DND-41 (cell line): Measurements from ENCODE around the gene CNIH4.
"Not testable (repeated sequence)": the region's sequence is repeated elsewhere in the genome, so short reads cannot be mapped to it uniquely, and the experiment has no call there.

Source experiments
- ATAC-seq: fragments of 200-7000 bp; cut with Tn5 transposase; 3 replicates; pipeline ENCODE4 v1.9.1; 2021; ENCODE audit warnings: low read depth; ENCODE audit not compliant: insufficient read depth
- DNase-seq: peaks from one replicate; pipeline ENCODE4 v3.0.0-alpha.2; 2020
- H2AFZ ChIP-seq: 2 replicates; pipeline ENCODE4 v1.6.0; 2012; ENCODE audit warnings: low read depth, low read length
- H3K27ac ChIP-seq: 2 replicates; pipeline ENCODE4 v1.5.1; 2012; ENCODE audit warnings: low read length, inconsistent platforms
- H3K27me3 ChIP-seq: fragments of 200-600 bp; sonication (generic); 2 replicates; pipeline ENCODE4 v1.6.0; 2012; ENCODE audit warnings: low read length, mild to moderate bottlenecking, inconsistent platforms; ENCODE audit not compliant: insufficient read depth, poor library complexity
- H3K36me3 ChIP-seq: 2 replicates; pipeline ENCODE4 v1.5.1; 2012; ENCODE audit warnings: low read length, inconsistent platforms; ENCODE audit not compliant: insufficient read depth
- H3K4me1 ChIP-seq: 2 replicates; pipeline ENCODE4 v1.5.1; 2012; ENCODE audit warnings: mild to moderate bottlenecking, low read length; ENCODE audit not compliant: insufficient read depth
- H3K4me2 ChIP-seq: 2 replicates; pipeline ENCODE4 v1.6.0; 2012; ENCODE audit warnings: mild to moderate bottlenecking, moderate library complexity, low read length, inconsistent platforms; ENCODE audit not compliant: insufficient read depth
- H3K4me3 ChIP-seq, 2 experiments: fragments of 200-600 bp in 1 of 2; shearing (Covaris generic) in 1 of 2; 2 replicates each; pipeline ENCODE4 v1.5.1; 2012 to 2016; ENCODE audit warnings: inconsistent platforms in 2 of 2, low read length in 2 of 2, mild to moderate bottlenecking in 2 of 2, low read depth in 1 of 2, moderate library complexity in 1 of 2
- H3K79me2 ChIP-seq: 2 replicates; pipeline ENCODE4 v1.6.0; 2012; ENCODE audit warnings: low read length, inconsistent platforms; ENCODE audit not compliant: insufficient read depth
- H3K9ac ChIP-seq: 2 replicates; pipeline ENCODE4 v1.6.0; 2012; ENCODE audit warnings: low read depth, mild to moderate bottlenecking, inconsistent platforms, low read length, moderate library complexity
- H3K9me3 ChIP-seq: 2 replicates; pipeline ENCODE4 v1.5.1; 2012; ENCODE audit warnings: low read length, moderate library complexity, mild to moderate bottlenecking, inconsistent platforms; ENCODE audit not compliant: insufficient read depth, severe bottlenecking
- H4K20me1 ChIP-seq: 2 replicates; pipeline ENCODE4 v1.6.0; 2012; ENCODE audit warnings: low read length; ENCODE audit not compliant: insufficient read depth
- EZH2 ChIP-seq: IDR thresholded peaks from 3 replicates; pipeline ENCODE4 v1.6.1; 2012; ENCODE audit warnings: borderline replicate concordance, low read depth, mild to moderate bottlenecking, moderate library complexity, low read length, inconsistent platforms; ENCODE audit not compliant: severe bottlenecking
- TF ChIP-seq, protein P1 (sequence below): IDR thresholded peaks from 2 replicates; pipeline ENCODE4 v1.5.1; 2012; ENCODE audit warnings: borderline replicate concordance, low read length, moderate library complexity, mild to moderate bottlenecking; ENCODE audit not compliant: poor library complexity, severe bottlenecking; ENCODE audit errors: extremely low read depth

CNIH4 gene

GRCh38 chr1:224338150-224338838, 18.4 kb upstream of the CNIH4 start:
- ATAC-seq = peak; percentile 59; the same call in 2 of the 3 replicates
- Histone ChIP-seq H3K27me3 (peaks cover 4% of the 10 kb centered on the region), H3K9ac (no peak overlapping the region), H3K4me2 (no peak overlapping the region), H2AFZ (no peak overlapping the region), H4K20me1 (no peaks in the 10 kb centered on the region), H3K36me3 (no peaks in the 10 kb centered on the region), H3K4me1 (peaks cover 6% of the 10 kb centered on the region), H3K9me3 (peaks cover 3% of the 10 kb centered on the region), H3K4me3 (no peak overlapping the region), H3K79me2 (no peaks in the 10 kb centered on the region), H3K27ac (no peak overlapping the region)
- no peak for TF ChIP-seq EZH2
- TF ChIP-seq, protein P1, sequence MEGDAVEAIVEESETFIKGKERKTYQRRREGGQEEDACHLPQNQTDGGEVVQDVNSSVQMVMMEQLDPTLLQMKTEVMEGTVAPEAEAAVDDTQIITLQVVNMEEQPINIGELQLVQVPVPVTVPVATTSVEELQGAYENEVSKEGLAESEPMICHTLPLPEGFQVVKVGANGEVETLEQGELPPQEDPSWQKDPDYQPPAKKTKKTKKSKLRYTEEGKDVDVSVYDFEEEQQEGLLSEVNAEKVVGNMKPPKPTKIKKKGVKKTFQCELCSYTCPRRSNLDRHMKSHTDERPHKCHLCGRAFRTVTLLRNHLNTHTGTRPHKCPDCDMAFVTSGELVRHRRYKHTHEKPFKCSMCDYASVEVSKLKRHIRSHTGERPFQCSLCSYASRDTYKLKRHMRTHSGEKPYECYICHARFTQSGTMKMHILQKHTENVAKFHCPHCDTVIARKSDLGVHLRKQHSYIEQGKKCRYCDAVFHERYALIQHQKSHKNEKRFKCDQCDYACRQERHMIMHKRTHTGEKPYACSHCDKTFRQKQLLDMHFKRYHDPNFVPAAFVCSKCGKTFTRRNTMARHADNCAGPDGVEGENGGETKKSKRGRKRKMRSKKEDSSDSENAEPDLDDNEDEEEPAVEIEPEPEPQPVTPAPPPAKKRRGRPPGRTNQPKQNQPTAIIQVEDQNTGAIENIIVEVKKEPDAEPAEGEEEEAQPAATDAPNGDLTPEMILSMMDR = no peak
- no peak for DNase-seq

- no peak overlapping the region for H3K4me3 ChIP-seq
- peaks cover 15% of the 10 kb centered on the region for H3K9me3 ChIP-seq
- H3K79me2 ChIP-seq = no peaks in the 10 kb centered on the region
- H3K9ac ChIP-seq = no peak overlapping the region
- H3K27me3 ChIP-seq = peaks cover 4% of the 10 kb centered on the region
- no peak overlapping the region for H3K4me2 ChIP-seq
- H2AFZ ChIP-seq = no peak overlapping the region
- H3K36me3 ChIP-seq = no peaks in the 10 kb centered on the region
- H3K4me1 ChIP-seq = no peaks in the 10 kb centered on the region
- ATAC-seq = no peak
- no peaks in the 10 kb centered on the region for H4K20me1 ChIP-seq
- no peak overlapping the region for H3K27ac ChIP-seq
- TF ChIP-seq, protein P1 = no peak
- no peak for TF ChIP-seq EZH2
- DNase-seq = no peak
Measured at GRCh38 chr1:224339442-224340033, 17.1 kb upstream of the CNIH4 start.

DNA sequence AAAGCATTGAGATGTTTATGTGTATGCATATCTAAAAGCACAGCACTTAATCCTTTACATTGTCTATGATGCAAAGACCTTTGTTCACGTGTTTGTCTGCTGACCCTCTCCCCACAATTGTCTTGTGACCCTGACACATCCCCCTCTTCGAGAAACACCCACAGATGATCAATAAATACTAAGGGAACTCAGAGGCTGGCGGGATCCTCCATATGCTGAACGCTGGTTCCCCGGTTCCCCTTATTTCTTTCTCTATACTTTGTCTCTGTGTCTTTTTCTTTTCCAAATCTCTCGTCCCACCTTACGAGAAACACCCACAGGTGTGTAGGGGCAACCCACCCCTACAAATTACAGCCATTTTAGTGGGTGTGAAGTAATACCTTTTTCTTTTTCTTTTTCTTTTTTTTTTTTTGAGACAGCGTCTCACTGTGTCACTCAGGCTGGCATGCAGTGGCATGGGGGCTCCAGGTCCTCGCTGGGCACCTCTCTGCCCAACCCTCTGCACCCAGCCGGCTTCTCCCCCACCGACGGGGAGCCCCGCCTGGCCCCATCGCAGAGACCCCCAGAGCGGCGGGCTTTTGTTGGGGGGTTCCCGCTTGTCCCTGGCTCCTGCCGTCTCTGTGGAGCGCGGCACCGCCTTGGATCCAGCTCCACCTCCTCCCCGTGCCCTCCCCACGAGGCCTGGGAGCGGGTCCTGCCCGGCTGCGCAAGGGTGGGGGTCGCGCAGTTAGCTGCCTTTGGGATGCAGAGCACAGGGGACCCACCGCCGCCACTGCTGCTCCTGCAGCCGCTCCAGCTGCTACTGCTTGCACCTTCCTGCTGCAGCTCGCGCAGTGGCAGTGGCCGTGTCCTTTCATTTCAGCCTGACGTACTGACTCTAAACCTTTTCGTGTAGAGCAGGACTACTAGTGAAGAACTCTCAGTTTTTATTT, 16.0 kb upstream of the CNIH4 start:
- not testable (repeated sequence) for H2AFZ ChIP-seq, H3K9ac ChIP-seq, H3K79me2 ChIP-seq, H3K36me3 ChIP-seq, H3K27me3 ChIP-seq, H4K20me1 ChIP-seq, H3K27ac ChIP-seq, ATAC-seq, H3K4me3 ChIP-seq, H3K4me1 ChIP-seq, H3K4me2 ChIP-seq, DNase-seq
- H3K9me3 ChIP-seq = peaks cover 19% of the 10 kb centered on the region

GRCh38 chr1:224343679-224344078, 13.0 kb upstream of the CNIH4 start:
- H3K27ac ChIP-seq = no peak overlapping the region
- no peak overlapping the region for H2AFZ ChIP-seq
- DNase-seq (no peak), ATAC-seq (no peak)
- TF ChIP-seq EZH2 = no peak
- no peaks in the 10 kb centered on the region for H3K79me2 ChIP-seq
- H3K36me3 ChIP-seq = no peaks in the 10 kb centered on the region
- no peak overlapping the region for H3K4me2 ChIP-seq
- no peaks in the 10 kb centered on the region for H3K27me3 ChIP-seq
- peaks cover 19% of the 10 kb centered on the region for H3K9me3 ChIP-seq
- no peak overlapping the region for H3K4me3 ChIP-seq
- no peaks in the 10 kb centered on the region for H4K20me1 ChIP-seq
- H3K4me1 ChIP-seq = no peaks in the 10 kb centered on the region
- no peak overlapping the region for H3K9ac ChIP-seq
